NCI-H1105 (cell line): ENCODE measurements around the gene FMN2.

ENCODE experiments used
- DNase-seq: peaks from one replicate; lab custom pipeline; 2025; lab: John Stamatoyannopoulos, UW

Gene FMN2

GRCh38 chr1:240424740-240425464 lies 333.2 kb downstream of the FMN2 start:
- DNase-seq: no peak

GRCh38 chr1:240426051-240426450 lies 334.4 kb downstream of the FMN2 start:
- DNase-seq: no peak

- DNase-seq: no peak
Measured at GRCh38 chr1:240435996-240436566, 344.4 kb downstream of the FMN2 start.

GRCh38 chr1:240441669-240442068 lies 350.0 kb downstream of the FMN2 start:
- no peak for DNase-seq

- DNase-seq: no peak
Measured at GRCh38 chr1:240445369-240445768, 353.7 kb downstream of the FMN2 start.

- no peak for DNase-seq
Measured at GRCh38 chr1:240455228-240455821, 363.6 kb downstream of the FMN2 start.

- no peak for DNase-seq
Measured at GRCh38 chr1:240457203-240457602, 365.5 kb downstream of the FMN2 start.

GRCh38 chr1:240462277-240462676 lies 370.6 kb downstream of the FMN2 start:
- no peak for DNase-seq

GRCh38 chr1:240462766-240463395 lies 371.2 kb downstream of the FMN2 start:
- DNase-seq: no peak

GRCh38 chr1:240464099-240464498 lies 372.4 kb downstream of the FMN2 start:
- no peak for DNase-seq

- DNase-seq: no peak
Measured at GRCh38 chr1:240465531-240465940, 373.9 kb downstream of the FMN2 start.

GRCh38 chr1:240466509-240466908 lies 374.8 kb downstream of the FMN2 start:
- no peak for DNase-seq

- no peak for DNase-seq
Measured at GRCh38 chr1:240467895-240468294, 376.2 kb downstream of the FMN2 start.

- DNase-seq: no peak
Measured at GRCh38 chr1:240468656-240469055, 377.0 kb downstream of the FMN2 start.

- DNase-seq: no peak
Measured at GRCh38 chr1:240474133-240474614, 382.5 kb downstream of the FMN2 start.

GRCh38 chr1:240475832-240476231 lies 384.1 kb downstream of the FMN2 start:
- no peak for DNase-seq

GRCh38 chr1:240478536-240478935 lies 386.9 kb downstream of the FMN2 start:
- DNase-seq: no peak

- no peak for DNase-seq
Measured at GRCh38 chr1:240484804-240485443, 393.2 kb downstream of the FMN2 start.

GRCh38 chr1:240486611-240487010 lies 394.9 kb downstream of the FMN2 start:
- DNase-seq: no peak

- DNase-seq: no peak
Measured at GRCh38 chr1:240487493-240487892, 395.8 kb downstream of the FMN2 start.

- no peak for DNase-seq
Measured at GRCh38 chr1:240491156-240491555, 399.5 kb downstream of the FMN2 start.

GRCh38 chr1:240491796-240492195 lies 400.1 kb downstream of the FMN2 start:
- DNase-seq: no peak
